GM12891 (cell line): Measurements from ENCODE around the gene NRG4.

Experiments used
- PAX5 ChIP-seq: IDR thresholded peaks from 2 replicates; pipeline ENCODE4 v1.6.1; 2011; ENCODE audit warnings: low read length, moderate library complexity, mild to moderate bottlenecking; ENCODE audit not compliant: insufficient read depth, severe bottlenecking
- POLR2A ChIP-seq: IDR thresholded peaks from 2 replicates; pipeline ENCODE4 v1.6.1; 2011; ENCODE audit warnings: low read depth, low read length, control low read depth
- POLR2AphosphoS5 ChIP-seq: IDR thresholded peaks from 2 replicates; pipeline ENCODE4 v1.6.1; 2011; ENCODE audit warnings: low read depth, low read length, control low read depth
- SPI1 ChIP-seq: IDR thresholded peaks from 2 replicates; pipeline ENCODE4 v1.6.1; 2011; ENCODE audit warnings: low read depth, low read length, control low read depth

DNA sequence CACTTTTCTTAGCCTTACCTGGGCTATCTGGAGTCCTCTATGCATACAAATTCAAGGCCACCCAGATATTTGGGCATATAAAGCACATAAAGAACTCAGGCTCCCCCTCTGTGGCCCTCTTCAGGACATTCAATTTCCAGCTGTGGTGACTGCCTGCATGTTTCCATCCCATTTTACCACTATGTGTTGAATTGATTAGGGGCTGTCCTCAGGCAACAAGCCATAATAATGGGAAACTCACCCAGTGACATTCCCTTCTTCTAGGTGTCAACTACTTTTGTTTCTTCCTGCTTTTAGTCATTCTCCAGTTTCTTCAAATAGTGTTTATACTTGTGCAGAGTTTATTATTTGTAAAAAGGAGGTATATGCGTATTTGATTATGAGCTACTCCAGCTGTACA lies 18.0 kb downstream of the NRG4 start:
- TF ChIP-seq POLR2A (no peak), POLR2AphosphoS5 (no peak), SPI1 (no peak), PAX5 (no peak)
